Stimulated activated CD4-positive, alpha-beta T cell treated with anti-CD3 and anti-CD28 coated beads, Interleukin-15, amount 100 ng/mL, for 48 hours (primary cell): ENCODE measurements around the gene NET1.
A peak's percentile ranks its signal among the peaks of the same experiment; 100 is the strongest.
"Not testable (repeated sequence)": the region's sequence is repeated elsewhere in the genome, so short reads cannot be mapped to it uniquely, and the experiment has no call there.

Experiments used
- DNase-seq, 2 donors: peaks; one replicate each; pipeline ENCODE4 v3.0.0-alpha.2; 2020; ENCODE audit warnings: low read depth in 2 of 2

NET1 gene

GRCh38 chr10:5412277-5412941 lies at the start of gene NET1:
TSS of gene NET1 (plus strand) at chr10:5412557. CDS start at chr10:5412693, 136 bp downstream.
- peak; percentile 44 to 70 for DNase-seq

- no peak for DNase-seq
Measured at GRCh38 chr10:5362873-5363272, 49.5 kb upstream of the NET1 start.

- no peak for DNase-seq
Measured at GRCh38 chr10:5364374-5364773, 48.0 kb upstream of the NET1 start.

GRCh38 chr10:5364890-5365338 lies 47.4 kb upstream of the NET1 start, which contains the start of gene UCN3:
TSS of gene UCN3 (plus strand) at chr10:5364966. CDS start at chr10:5373721, 8,755 bp downstream.
- DNase-seq = no peak

- DNase-seq = no peak
Measured at GRCh38 chr10:5365928-5366327, 46.4 kb upstream of the NET1 start.

GRCh38 chr10:5369362-5370158 lies 42.8 kb upstream of the NET1 start:
- DNase-seq = no peak

GRCh38 chr10:5370493-5371352 lies 41.6 kb upstream of the NET1 start:
- no peak for DNase-seq

- no peak for DNase-seq
Measured at GRCh38 chr10:5373307-5373706, 39.0 kb upstream of the NET1 start.

- no peak for DNase-seq
Measured at GRCh38 chr10:5373891-5374611, 38.3 kb upstream of the NET1 start.

- no peak for DNase-seq
Measured at GRCh38 chr10:5376450-5376849, 35.9 kb upstream of the NET1 start.

GRCh38 chr10:5379202-5379601 lies 33.2 kb upstream of the NET1 start:
- not testable (repeated sequence) for DNase-seq

- DNase-seq = not testable (repeated sequence)
Measured at GRCh38 chr10:5380395-5380794, 32.0 kb upstream of the NET1 start.

GRCh38 chr10:5381187-5381586 lies 31.2 kb upstream of the NET1 start:
- no peak for DNase-seq

GRCh38 chr10:5385224-5385623 lies 27.1 kb upstream of the NET1 start:
- no peak for DNase-seq

- no peak for DNase-seq
Measured at GRCh38 chr10:5387169-5387568, 25.2 kb upstream of the NET1 start.

- no peak for DNase-seq
Measured at GRCh38 chr10:5390607-5391205, 21.7 kb upstream of the NET1 start.

- no peak for DNase-seq
Measured at GRCh38 chr10:5391790-5392189, 20.6 kb upstream of the NET1 start.

GRCh38 chr10:5393529-5393928 lies 18.8 kb upstream of the NET1 start:
- no peak for DNase-seq

GRCh38 chr10:5395168-5395567 lies 17.2 kb upstream of the NET1 start:
- no peak for DNase-seq

GRCh38 chr10:5396556-5397300 lies 15.6 kb upstream of the NET1 start:
- no peak for DNase-seq
